NCI-H460 (cell line): ENCODE measurements around the gene BNC2. TPM values are rescaled to one million over a fixed set of nuclear protein-coding genes. Genes with fewer than 3 reads are reported as not detected.

Experiments
- DNase-seq: peaks from one replicate; pipeline ENCODE4 v3.0.0-alpha.2; 2016; ENCODE audit warnings: low read depth; ENCODE audit errors: extremely low read depth
- total RNA-seq: library from RNA; depleted of rRNA; stranded (reverse); fragments of >200 nt; shearing (Covaris generic); gene quantifications from 2 replicates; pipeline ENCODE4 v1.2.3, GENCODE V29; 2014

The BNC2 gene
- total RNA-seq, 1 experiment from 2014 or later, result 5.7 TPM

- DNase-seq, result no peak
These were observed 53.5 kb downstream of the BNC2 start for GRCh38 chr9:16817002-16817401.

GRCh38 chr9:16816011-16816410, 54.5 kb downstream of the BNC2 start:
- DNase-seq, result no peak

GRCh38 chr9:16815079-16815478, 55.4 kb downstream of the BNC2 start:
- DNase-seq, result no peak

- DNase-seq, result no peak
These were observed 56.6 kb downstream of the BNC2 start for GRCh38 chr9:16813838-16814237.

GRCh38 chr9:16811987-16812685, 58.3 kb downstream of the BNC2 start:
- DNase-seq, result no peak

- no peak for DNase-seq
These were observed 60.4 kb downstream of the BNC2 start for GRCh38 chr9:16809912-16810610.

GRCh38 chr9:16806674-16807073, 63.8 kb downstream of the BNC2 start:
- DNase-seq, result no peak

GRCh38 chr9:16803648-16804047, 66.8 kb downstream of the BNC2 start:
- no peak for DNase-seq

GRCh38 chr9:16801871-16802466, 68.5 kb downstream of the BNC2 start:
- DNase-seq, result no peak

GRCh38 chr9:16796304-16796825, 74.1 kb downstream of the BNC2 start:
- no peak for DNase-seq

GRCh38 chr9:16794871-16795639, 75.4 kb downstream of the BNC2 start:
- no peak for DNase-seq

GRCh38 chr9:16794103-16794502, 76.4 kb downstream of the BNC2 start:
- no peak for DNase-seq

- no peak for DNase-seq
These were observed 82.7 kb downstream of the BNC2 start for GRCh38 chr9:16787724-16788123.

- DNase-seq, result no peak
These were observed 86.5 kb downstream of the BNC2 start for GRCh38 chr9:16784002-16784401.

- no peak for DNase-seq
These were observed 88.0 kb downstream of the BNC2 start for GRCh38 chr9:16782490-16782889.

GRCh38 chr9:16775330-16775729, 95.1 kb downstream of the BNC2 start:
- DNase-seq, result no peak

- no peak for DNase-seq
These were observed 96.9 kb downstream of the BNC2 start for GRCh38 chr9:16773617-16774016.

GRCh38 chr9:16773116-16773515, 97.4 kb downstream of the BNC2 start:
- no peak for DNase-seq

- no peak for DNase-seq
These were observed 99.1 kb downstream of the BNC2 start for GRCh38 chr9:16771356-16771755.

- no peak for DNase-seq
These were observed 101.2 kb downstream of the BNC2 start for GRCh38 chr9:16769291-16769690.

GRCh38 chr9:16768816-16769215, 101.7 kb downstream of the BNC2 start:
- DNase-seq, result no peak
